GM15510 (cell line): ENCODE results near the gene FAM98B.

Experiments used
- POLR2A ChIP-seq: IDR thresholded peaks from 3 replicates; pipeline ENCODE4 v1.6.1; 2011; ENCODE audit warnings: borderline replicate concordance; ENCODE audit not compliant: insufficient read length; ENCODE audit errors: extremely low read depth

Gene FAM98B

GRCh38 chr15:38517312-38517975 lies 63.5 kb downstream of the FAM98B start:
- TF ChIP-seq POLR2A, result no peak

GRCh38 chr15:38518084-38518483 lies 64.2 kb downstream of the FAM98B start:
- TF ChIP-seq POLR2A, result no peak

DNA sequence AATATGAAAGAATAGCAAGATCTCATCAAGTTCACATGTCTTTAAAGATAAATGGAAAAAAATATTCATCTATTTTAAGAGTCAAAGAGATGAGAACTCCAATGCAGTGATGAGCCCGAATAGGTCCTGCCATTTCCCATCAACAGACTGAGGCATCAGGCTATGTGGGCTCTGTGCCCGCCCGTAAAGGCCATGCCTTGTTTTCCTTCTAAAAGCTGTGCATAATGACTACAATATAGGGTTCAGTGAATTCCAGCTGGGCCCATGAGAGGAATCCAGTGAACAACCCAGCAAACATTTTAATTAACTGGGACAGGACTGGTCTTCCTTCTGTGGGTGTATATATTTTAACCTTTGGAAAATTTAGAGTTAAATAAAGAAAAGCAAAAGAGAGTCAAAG lies 66.1 kb downstream of the FAM98B start:
- no peak for TF ChIP-seq POLR2A

DNA sequence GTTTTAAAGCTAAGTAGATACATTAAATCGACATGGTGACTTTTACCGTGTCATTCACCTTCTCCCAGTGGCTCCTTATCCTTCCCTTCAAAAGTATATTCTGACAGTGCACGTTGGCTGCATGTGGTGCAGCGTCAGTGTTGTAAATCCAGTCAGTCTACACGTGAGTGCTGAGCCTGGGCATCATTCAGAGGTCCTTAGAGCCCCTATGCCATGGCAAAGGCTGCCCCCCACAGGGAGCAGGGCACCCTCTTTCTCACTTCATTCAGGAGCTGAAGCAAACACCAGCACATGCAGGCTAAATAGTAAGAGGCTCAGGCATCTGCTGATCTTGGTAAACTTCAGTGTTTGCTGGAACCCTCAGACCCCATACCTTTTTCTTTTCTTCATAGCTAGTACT lies 67.4 kb downstream of the FAM98B start:
- no peak for TF ChIP-seq POLR2A

DNA sequence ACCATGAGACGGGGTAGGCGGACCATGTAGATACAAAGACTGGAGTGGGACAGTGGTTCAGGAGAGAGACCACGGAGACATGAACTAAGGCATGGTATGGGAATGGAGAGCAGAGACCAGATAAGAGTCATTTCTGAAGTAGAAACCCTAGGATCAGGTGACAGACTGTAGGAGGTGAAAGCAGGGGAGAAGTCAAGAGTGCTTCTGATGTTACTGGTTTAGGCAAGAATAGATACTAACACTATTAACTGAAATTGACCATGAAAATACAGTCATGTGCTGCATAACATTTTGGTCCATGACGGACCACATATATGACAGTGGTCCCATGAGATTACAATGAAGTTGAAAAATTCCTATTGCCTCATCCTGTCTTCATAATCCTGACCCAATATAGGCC lies 69.0 kb downstream of the FAM98B start:
- TF ChIP-seq POLR2A, result no peak

GRCh38 chr15:38524156-38524555 lies 70.2 kb downstream of the FAM98B start:
- no peak for TF ChIP-seq POLR2A

GRCh38 chr15:38525489-38525888 lies 71.6 kb downstream of the FAM98B start:
- TF ChIP-seq POLR2A, result no peak

DNA sequence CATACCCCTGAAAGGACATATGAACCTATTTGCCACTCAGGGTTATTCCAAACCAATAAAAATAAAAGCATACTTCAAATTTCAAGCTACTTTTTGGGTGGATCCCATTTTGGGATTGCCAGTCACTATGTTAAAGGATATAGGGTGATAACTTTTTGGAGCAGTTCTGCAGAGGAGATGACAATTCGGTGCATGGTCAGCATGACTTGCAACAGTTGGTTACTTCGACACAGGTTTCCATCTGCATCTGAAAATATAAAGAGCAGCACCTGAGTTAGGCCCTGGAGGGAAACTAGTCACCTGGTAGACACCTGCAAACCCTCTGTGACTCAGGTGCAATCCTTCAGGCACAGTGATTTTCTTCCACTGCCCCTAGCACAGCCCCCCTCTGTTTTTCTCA lies 72.2 kb downstream of the FAM98B start:
- no peak for TF ChIP-seq POLR2A

GRCh38 chr15:38528294-38528693 lies 74.4 kb downstream of the FAM98B start:
- no peak for TF ChIP-seq POLR2A

GRCh38 chr15:38530113-38530512 lies 76.2 kb downstream of the FAM98B start:
- no peak for TF ChIP-seq POLR2A

DNA sequence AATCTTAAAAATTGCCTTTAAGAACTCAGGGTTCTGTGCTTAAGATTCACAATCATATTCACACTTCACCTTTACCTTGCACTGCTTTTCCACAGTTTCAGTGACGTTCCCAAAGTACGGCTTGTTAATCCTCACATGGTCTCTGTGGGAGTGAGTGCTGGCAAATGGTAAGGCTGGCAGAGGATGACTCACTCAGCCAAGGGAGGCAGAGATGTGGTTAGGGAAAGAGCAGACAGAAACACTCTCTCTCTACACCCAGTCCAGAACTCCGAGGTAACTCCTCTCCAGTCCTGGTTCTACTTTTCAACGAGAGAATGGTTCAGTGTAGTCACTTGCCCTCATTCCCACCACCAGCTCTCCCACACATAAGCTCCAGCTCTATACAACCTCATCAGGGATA lies 77.6 kb downstream of the FAM98B start:
- no peak for TF ChIP-seq POLR2A

DNA sequence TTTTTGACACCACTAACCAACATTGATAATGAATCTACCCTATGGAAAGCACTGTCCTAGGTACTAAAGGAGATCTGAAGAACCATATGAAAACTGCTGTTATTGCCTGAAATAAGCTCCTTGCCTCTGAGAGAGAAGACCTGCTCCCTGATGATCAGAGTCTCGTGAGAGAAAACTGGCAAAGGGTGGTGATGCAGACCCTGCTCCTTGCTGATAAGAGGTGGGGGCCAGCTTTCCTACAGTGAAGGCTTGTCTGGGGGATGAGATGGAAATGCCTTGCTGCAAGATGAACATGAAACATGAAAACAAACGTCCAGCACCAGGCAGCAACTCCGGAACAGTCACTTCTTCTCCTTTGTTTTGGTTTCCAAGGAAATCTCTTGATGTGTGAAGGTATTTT lies 78.8 kb downstream of the FAM98B start:
- no peak for TF ChIP-seq POLR2A

GRCh38 chr15:38533416-38533915 lies 79.5 kb downstream of the FAM98B start:
- no peak for TF ChIP-seq POLR2A

GRCh38 chr15:38533926-38534325 lies 80.0 kb downstream of the FAM98B start:
- TF ChIP-seq POLR2A, result no peak

GRCh38 chr15:38534691-38535090 lies 80.8 kb downstream of the FAM98B start:
- TF ChIP-seq POLR2A, result no peak

- no peak for TF ChIP-seq POLR2A
Observed at GRCh38 chr15:38535491-38536200, 81.7 kb downstream of the FAM98B start.
